ENCODE measurements around the gene EFEMP2.

The EFEMP2 gene

DNA sequence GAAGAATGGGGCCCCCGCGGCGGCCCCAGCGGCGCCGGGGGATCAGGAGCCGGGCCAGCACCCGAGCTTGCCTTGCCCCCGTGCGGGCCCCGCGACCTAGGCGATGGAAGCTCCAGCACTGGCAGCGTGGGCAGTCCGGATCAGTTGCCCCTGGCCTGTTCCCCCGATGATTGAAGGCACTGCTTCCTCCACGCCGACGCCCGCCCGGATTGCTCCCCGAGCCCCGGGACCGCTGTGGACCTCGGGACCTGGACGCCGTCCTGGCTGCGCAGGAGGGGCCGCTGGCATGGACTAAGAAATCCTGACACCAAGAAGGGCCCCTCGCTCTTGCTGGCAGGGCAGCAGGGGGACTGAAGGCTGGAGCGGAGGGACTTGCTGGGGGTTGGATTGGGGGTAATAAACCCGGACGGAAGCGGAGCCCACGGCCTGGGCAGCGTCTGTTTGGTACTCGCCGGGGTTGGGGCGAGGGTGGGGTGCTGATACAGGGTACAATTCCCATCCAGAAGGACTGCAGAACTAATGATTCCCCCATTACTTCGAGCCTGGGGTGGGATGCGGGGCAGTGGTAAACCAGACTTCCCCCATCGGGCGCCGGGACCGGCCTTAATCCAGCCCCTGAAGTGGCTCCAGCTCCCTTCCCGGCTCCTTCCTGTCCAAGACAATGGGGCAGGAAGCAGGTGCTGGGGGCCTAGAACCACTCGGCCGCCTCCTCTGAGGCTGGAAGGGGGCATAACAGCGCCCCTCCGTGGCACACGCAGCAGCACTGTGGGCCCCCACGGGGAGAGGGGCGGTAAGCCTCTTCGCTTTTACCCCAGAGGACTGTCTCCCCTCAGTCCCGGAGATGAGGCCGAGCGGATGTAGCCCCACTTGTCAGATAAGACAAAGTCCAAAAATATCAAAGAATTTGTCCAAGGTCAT lies 18.9 kb upstream of the EFEMP2 start:
- peak overlapping the region; percentile 99 for H3K27ac ChIP-seq (ENCODE audit: low read length)
- peak overlapping the region; percentile 73 to 93 for H3K4me3 ChIP-seq (ENCODE audit: low read length in 2 of 2)
- H3K9me3 ChIP-seq (ENCODE audit: control insufficient read depth in 2 of 2, low read length in 2 of 2): no peaks in the 10 kb centered on the region
- peaks cover 0 to 4% of the 10 kb centered on the region in 2 donors for H3K36me3 ChIP-seq (ENCODE audit: control insufficient read depth in 2 of 2, insufficient read depth in 2 of 2, low read length in 2 of 2)
- H3K9ac ChIP-seq (ENCODE audit: low read length in 2 of 2): peak overlapping the region; percentile 75 to 80
- no peaks in the 10 kb centered on the region for H3K27me3 ChIP-seq (ENCODE audit: control insufficient read depth in 1 of 2, insufficient read depth in 2 of 2, low read length in 2 of 2)
- H3K4me1 ChIP-seq (ENCODE audit: control insufficient read depth, insufficient read depth, low read length): peaks cover 64% of the 10 kb centered on the region

DNA sequence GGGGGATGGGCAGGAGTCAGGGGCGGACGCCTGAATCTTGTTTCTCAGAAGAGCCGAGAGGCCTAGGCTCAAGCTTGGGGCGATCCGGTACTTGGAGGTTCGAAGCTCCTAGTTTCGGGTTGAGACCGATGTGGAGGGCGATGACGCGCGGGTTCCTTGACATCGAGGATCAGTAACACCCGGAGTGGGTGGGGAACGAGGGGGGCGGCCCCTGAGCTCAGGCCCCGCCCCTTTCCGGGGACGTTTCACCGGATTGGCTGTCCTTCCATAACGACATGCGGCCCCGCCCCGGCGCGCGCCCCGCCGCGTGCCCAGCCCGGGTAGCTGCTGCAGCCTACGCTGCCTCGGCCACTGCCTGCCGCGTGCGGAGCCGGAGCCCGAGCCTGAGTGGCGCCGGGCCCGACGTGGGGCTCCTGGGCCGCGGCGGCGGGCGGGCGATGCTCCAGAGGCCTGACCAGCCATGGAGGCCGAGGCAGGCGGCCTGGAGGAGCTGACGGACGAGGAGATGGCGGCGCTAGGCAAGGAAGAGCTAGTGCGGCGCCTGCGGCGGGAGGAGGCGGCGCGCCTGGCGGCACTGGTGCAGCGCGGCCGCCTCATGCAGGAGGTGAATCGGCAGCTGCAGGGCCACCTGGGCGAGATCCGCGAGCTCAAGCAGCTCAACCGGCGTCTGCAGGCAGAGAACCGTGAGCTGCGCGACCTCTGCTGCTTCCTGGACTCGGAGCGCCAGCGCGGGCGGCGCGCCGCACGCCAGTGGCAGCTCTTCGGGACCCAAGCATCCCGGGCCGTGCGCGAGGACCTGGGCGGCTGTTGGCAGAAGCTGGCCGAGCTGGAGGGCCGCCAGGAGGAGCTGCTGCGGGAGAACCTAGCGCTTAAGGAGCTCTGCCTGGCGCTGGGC lies 18.0 kb upstream of the EFEMP2 start, which contains the start of gene CCDC85B:
Gene CCDC85B, plus strand, starts transcription at position 350 of the 895 bp plus-strand sequence. Its CDS starts 111 bp downstream, at position 461.
- Histone ChIP-seq H3K27me3 (ENCODE audit: control insufficient read depth in 1 of 2, insufficient read depth in 2 of 2, low read length in 2 of 2) (no peaks in the 10 kb centered on the region), H3K9ac (ENCODE audit: low read length in 2 of 2) (peak within 1 kb of the TSS; percentile 91 to 92), H3K27ac (ENCODE audit: low read length) (peak within 1 kb of the TSS; percentile 99), H3K4me1 (ENCODE audit: control insufficient read depth, insufficient read depth, low read length) (peaks cover 64% of the 10 kb centered on the region), H3K4me3 (ENCODE audit: low read length in 2 of 2) (peak within 1 kb of the TSS; percentile 73 to 93), H3K36me3 (ENCODE audit: control insufficient read depth in 2 of 2, insufficient read depth in 2 of 2, low read length in 2 of 2) (peaks cover 4 to 8% of the 10 kb centered on the region in 2 donors), H3K9me3 (ENCODE audit: control insufficient read depth in 2 of 2, low read length in 2 of 2) (no peaks in the 10 kb centered on the region)

DNA sequence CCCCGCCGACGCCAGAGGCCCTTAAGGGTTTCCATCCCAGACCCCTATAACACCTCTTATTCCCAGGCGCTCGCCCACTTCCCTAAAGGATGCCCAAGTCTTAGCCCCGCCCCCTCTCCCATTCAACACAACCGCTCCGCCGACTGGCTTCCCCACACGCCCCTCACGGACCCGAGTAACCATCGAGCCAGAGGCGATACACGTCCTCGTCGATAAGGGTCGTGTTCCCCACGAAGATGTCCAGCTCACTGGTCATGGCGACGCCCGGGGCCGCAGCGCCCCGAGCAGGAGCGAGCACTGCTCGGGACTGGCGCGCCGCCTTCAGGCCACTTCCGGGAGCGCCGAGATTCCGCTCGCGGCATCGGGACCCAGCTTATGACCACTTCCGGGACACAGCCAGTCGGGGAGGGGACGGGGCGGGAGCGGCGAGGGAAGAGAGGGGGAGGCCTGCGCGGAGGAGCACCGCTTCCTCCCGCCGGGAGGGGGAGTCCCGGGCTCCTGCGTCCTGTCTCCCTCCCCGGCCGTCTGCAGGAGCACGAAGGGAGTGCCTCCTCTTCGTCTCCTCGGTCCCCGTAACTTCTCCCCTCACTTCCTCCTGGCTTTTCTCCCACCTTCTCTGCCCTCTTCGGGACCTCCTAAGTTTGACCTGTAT lies 15.7 kb upstream of the EFEMP2 start, which contains the start of gene FIBP:
Gene FIBP, minus strand, starts transcription at position 309 of the 652 bp plus-strand sequence. Its CDS starts 53 bp downstream, at position 256.
- H3K27me3 ChIP-seq (ENCODE audit: control insufficient read depth in 1 of 2, insufficient read depth in 2 of 2, low read length in 2 of 2): no peaks in the 10 kb centered on the region
- peak within 1 kb of the TSS; percentile 99 for H3K27ac ChIP-seq (ENCODE audit: low read length)
- H3K9me3 ChIP-seq (ENCODE audit: control insufficient read depth in 2 of 2, low read length in 2 of 2): no peaks in the 10 kb centered on the region
- H3K4me3 ChIP-seq (ENCODE audit: low read length in 2 of 2): peak within 1 kb of the TSS; percentile 89 to 93
- peaks cover 73% of the 10 kb centered on the region for H3K4me1 ChIP-seq (ENCODE audit: control insufficient read depth, insufficient read depth, low read length)
- H3K36me3 ChIP-seq (ENCODE audit: control insufficient read depth in 2 of 2, insufficient read depth in 2 of 2, low read length in 2 of 2): peaks cover 15 to 19% of the 10 kb centered on the region in 2 donors
- peak within 1 kb of the TSS; percentile 90 to 91 for H3K9ac ChIP-seq (ENCODE audit: low read length in 2 of 2)

DNA sequence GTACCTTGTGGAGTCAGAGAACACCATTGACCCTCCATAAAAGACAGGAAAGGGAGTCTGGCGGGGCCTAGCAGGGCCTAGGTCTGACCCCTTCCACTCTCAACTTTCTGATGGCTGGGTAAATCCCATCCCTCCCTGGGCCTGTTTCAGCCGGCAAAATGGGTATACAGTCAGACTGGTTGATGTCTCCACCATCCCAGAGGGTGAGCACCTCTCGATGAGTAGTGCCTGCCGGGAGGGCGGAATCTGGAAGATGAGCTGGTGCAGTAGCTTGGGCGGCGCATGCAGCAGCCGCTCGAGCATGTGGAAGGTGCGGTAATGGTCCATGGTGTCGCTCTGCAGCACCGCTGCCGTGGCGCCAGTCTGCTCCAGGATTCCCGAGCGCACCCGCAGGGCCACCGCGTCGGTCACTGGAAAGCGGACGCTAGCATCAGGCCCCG lies 15.1 kb upstream of the EFEMP2 start:
- Histone ChIP-seq H3K27me3 (ENCODE audit: control insufficient read depth in 1 of 2, insufficient read depth in 2 of 2, low read length in 2 of 2) (no peaks in the 10 kb centered on the region), H3K36me3 (ENCODE audit: control insufficient read depth in 2 of 2, insufficient read depth in 2 of 2, low read length in 2 of 2) (peaks cover 16 to 22% of the 10 kb centered on the region in 2 donors), H3K27ac (ENCODE audit: low read length) (peak overlapping the region; percentile 99), H3K9ac (ENCODE audit: low read length in 2 of 2) (peak overlapping the region; percentile 89 to 91), H3K9me3 (ENCODE audit: control insufficient read depth in 2 of 2, low read length in 2 of 2) (no peaks in the 10 kb centered on the region), H3K4me1 (ENCODE audit: control insufficient read depth, insufficient read depth, low read length) (peaks cover 68% of the 10 kb centered on the region), H3K4me3 (ENCODE audit: low read length in 2 of 2) (peak overlapping the region; percentile 89 to 93)

DNA sequence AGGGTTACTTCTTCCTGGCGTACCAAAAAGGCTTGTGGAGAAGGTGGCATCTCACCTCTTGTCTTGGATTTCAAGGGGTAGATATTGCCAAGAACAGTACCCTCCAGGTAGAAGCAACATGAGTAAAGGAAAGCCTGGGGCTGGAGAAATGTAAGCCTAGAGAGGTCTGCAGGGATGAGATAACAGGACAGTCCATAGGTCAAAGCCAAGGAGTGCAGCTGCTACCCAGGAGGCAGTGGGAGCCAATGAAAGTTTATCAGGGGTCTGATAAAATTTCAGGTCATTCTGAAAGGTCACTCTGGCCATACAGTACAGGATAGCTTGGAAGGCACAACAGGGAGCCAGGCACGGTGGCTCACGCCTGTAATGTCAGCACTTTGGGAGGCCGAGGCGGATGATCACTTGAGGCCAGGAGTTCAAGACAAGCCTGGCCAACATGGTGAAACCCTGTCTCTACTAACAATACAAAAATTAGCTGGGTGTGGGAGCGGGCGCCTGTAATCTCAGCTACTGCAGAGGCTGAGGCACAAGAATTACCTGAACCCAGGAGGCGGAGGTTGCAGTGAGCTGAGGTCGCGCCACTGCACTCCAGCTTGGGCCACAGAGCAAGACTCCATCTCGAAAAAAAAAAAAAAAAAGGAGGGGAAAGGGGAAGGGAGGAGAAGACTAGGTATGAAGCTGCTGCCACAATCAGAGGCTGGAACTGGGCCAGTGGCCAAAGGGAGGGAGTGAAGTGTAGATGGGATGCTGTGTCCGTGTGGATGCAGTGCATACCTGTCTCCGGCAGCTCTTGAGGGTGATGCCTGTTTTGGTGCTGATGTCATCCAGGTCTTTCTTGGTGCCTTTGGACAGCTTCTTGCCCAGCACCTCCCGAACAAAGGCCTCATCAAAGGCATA lies 14.5 kb upstream of the EFEMP2 start:
- Histone ChIP-seq H3K27me3 (ENCODE audit: control insufficient read depth in 1 of 2, insufficient read depth in 2 of 2, low read length in 2 of 2) (no peaks in the 10 kb centered on the region), H3K36me3 (ENCODE audit: control insufficient read depth in 2 of 2, insufficient read depth in 2 of 2, low read length in 2 of 2) (peaks cover 21 to 22% of the 10 kb centered on the region in 2 donors), H3K4me3 (ENCODE audit: low read length in 2 of 2) (peak overlapping the region; percentile 89 to 93), H3K9me3 (ENCODE audit: control insufficient read depth in 2 of 2, low read length in 2 of 2) (no peaks in the 10 kb centered on the region), H3K4me1 (ENCODE audit: control insufficient read depth, insufficient read depth, low read length) (peaks cover 61% of the 10 kb centered on the region), H3K27ac (ENCODE audit: low read length) (peak overlapping the region; percentile 99), H3K9ac (ENCODE audit: low read length in 2 of 2) (peak overlapping the region; percentile 89 to 91)

DNA sequence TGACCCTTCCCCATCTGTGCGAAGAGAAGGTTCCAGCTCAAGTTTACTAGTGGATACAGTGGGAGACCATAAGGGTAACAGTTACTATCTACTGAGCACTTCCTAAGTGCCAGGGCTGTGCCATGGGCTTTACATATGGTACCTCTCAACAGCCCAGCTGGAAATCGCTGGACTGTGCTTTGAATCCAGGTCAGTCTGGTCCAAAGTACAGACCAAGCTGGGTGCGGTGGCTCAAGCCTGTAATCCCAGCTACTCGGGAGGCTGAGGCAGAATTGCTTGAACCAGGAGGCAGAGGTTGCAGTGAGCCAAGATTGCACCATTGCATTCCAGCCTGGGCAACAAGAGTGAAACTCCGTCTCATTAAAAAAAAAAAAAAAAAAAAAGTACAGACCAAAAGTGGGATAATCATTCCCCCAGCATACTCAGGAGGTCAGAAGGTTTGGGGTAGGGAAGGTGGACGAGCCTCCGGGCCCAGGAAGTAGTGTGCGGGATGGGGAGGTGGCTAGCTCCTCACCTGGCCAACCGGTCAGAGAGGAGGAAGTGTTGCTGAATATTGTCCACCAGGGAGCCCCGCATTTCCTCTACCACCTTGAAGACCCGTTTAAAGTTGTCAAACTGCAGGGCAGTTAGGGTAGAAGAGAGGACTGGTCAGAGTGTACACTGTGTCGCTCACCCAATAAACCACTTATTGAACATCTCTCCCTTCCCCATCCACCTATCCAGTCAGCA lies 13.4 kb upstream of the EFEMP2 start:
- H3K4me3 ChIP-seq (ENCODE audit: low read length in 2 of 2): no peak overlapping the region
- peaks cover 21 to 22% of the 10 kb centered on the region in 2 donors for H3K36me3 ChIP-seq (ENCODE audit: control insufficient read depth in 2 of 2, insufficient read depth in 2 of 2, low read length in 2 of 2)
- no peak overlapping the region for H3K9ac ChIP-seq (ENCODE audit: low read length in 2 of 2)
- H3K4me1 ChIP-seq (ENCODE audit: control insufficient read depth, insufficient read depth, low read length): peaks cover 51% of the 10 kb centered on the region
- H3K9me3 ChIP-seq (ENCODE audit: control insufficient read depth in 2 of 2, low read length in 2 of 2): no peaks in the 10 kb centered on the region
- no peaks in the 10 kb centered on the region for H3K27me3 ChIP-seq (ENCODE audit: control insufficient read depth in 1 of 2, insufficient read depth in 2 of 2, low read length in 2 of 2)
- no peak overlapping the region for H3K27ac ChIP-seq (ENCODE audit: low read length)

DNA sequence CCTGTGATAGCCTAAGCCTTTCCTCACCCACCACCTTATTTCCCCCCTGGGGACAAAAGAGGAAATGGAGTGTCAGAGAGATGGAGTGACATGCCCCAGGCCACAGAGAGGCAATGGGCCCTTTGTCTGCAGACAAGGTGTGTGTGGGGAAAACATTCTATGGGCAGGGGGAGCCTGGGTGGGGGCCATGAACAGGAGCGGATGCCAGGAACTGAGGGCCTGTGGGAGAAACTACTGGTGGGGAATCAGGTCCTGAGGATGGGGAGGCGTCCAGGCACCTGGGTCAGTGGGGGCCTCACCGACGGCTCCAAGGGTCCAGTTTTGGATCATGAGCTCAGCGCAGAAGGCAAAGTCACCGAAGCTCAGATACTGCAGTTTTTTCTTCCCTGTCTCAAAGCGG lies 12.6 kb upstream of the EFEMP2 start:
- H3K9ac ChIP-seq (ENCODE audit: low read length in 2 of 2): no peak overlapping the region
- no peaks in the 10 kb centered on the region for H3K9me3 ChIP-seq (ENCODE audit: control insufficient read depth in 2 of 2, low read length in 2 of 2)
- H3K36me3 ChIP-seq (ENCODE audit: control insufficient read depth in 2 of 2, insufficient read depth in 2 of 2, low read length in 2 of 2): peaks cover 21 to 22% of the 10 kb centered on the region in 2 donors
- H3K27ac ChIP-seq (ENCODE audit: low read length): peak overlapping the region; percentile 18
- H3K4me3 ChIP-seq (ENCODE audit: low read length in 2 of 2): no peak overlapping the region
- H3K27me3 ChIP-seq (ENCODE audit: control insufficient read depth in 1 of 2, insufficient read depth in 2 of 2, low read length in 2 of 2): no peaks in the 10 kb centered on the region
- peaks cover 47% of the 10 kb centered on the region for H3K4me1 ChIP-seq (ENCODE audit: control insufficient read depth, insufficient read depth, low read length)

DNA sequence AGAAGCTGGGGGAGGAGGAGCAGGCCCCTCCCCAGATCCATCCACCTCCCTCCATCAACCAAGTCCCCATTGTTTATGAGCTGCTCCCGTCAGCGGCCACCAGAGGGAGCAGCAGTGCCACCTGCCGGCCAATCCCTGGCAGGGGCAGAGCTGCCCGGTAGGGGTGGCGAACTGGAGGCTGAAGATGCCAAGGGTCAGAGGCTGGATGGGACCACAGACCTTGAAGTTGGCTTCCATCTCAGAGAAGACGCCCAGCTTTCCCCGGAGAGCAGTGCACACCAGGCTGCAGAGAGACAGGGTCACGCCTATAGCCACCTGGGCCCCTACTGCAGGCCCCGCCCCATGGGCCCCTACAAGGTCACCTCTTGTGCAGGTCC lies 12.1 kb upstream of the EFEMP2 start:
- Histone ChIP-seq H3K4me3 (ENCODE audit: low read length in 2 of 2) (peak overlapping the region in 1 of 2 donors; percentile 35), H3K4me1 (ENCODE audit: control insufficient read depth, insufficient read depth, low read length) (peaks cover 42% of the 10 kb centered on the region), H3K27me3 (ENCODE audit: control insufficient read depth in 1 of 2, insufficient read depth in 2 of 2, low read length in 2 of 2) (no peaks in the 10 kb centered on the region), H3K27ac (ENCODE audit: low read length) (peak overlapping the region; percentile 18), H3K9ac (ENCODE audit: low read length in 2 of 2) (no peak overlapping the region), H3K9me3 (ENCODE audit: control insufficient read depth in 2 of 2, low read length in 2 of 2) (no peaks in the 10 kb centered on the region), H3K36me3 (ENCODE audit: control insufficient read depth in 2 of 2, insufficient read depth in 2 of 2, low read length in 2 of 2) (peaks cover 21 to 22% of the 10 kb centered on the region in 2 donors)

All from stomach smooth muscle (tissue), 2 donors.